Activated gamma-delta T cell treated with Interleukin-2 at 50 U/mL for 16 hours (primary cell): ENCODE results near the gene NTHL1.

Source experiments
- DNase-seq: peaks from one replicate; pipeline ENCODE4 v3.0.0-alpha.2; 2020

The NTHL1 gene

GRCh38 chr16:2083876-2084780, 36.5 kb upstream of the NTHL1 start:
- DNase-seq = no peak

GRCh38 chr16:2083409-2083808, 35.8 kb upstream of the NTHL1 start:
- no peak for DNase-seq

GRCh38 chr16:2082983-2083364, 35.3 kb upstream of the NTHL1 start:
- no peak for DNase-seq

- no peak for DNase-seq
Measured at GRCh38 chr16:2082171-2082982, 34.7 kb upstream of the NTHL1 start.

DNA sequence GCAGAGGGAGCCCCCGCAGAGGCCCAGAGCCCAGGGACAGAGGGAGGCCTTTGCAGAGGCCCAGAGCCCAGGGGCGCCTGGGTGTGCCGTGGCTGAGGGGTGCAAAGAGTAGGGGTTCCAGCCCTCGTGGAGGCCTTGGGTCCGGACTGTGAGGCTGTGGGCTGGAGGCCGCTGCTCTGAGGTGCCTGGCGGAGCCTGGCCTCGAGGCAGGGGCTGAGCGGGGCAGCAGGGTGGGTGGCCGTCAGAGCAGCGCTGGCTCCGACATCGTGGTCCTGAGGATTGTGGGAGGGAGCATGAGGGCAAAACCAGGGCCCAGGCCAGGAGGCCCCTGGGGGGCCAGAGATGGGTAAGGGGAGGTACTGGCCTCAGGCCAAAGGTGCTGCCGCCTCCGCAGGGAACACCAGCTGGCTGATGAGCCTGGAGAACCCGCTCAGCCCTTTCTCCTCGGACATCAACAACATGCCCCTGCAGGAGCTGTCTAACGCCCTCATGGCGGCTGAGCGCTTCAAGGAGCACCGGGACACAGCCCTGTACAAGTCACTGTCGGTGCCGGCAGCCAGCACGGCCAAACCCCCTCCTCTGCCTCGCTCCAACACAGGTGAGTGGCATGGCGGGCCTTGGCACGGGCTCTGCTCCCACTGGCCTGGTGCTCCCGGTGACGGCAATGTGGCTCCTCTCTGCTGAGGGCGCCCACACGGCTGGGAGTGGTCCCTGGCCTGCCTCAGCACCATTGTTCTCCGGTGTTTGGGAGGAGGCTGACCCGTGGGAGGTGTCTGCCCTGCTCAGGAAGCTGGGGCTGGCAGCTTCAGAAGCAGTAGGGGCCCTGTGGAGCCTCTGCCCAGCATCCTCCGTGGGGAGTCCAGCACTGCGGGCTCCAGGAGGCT, 33.8 kb upstream of the NTHL1 start:
- DNase-seq = no peak

- DNase-seq = no peak
Measured at GRCh38 chr16:2079991-2080390, 32.4 kb upstream of the NTHL1 start.

GRCh38 chr16:2079311-2079800, 31.7 kb upstream of the NTHL1 start:
- no peak for DNase-seq

DNA sequence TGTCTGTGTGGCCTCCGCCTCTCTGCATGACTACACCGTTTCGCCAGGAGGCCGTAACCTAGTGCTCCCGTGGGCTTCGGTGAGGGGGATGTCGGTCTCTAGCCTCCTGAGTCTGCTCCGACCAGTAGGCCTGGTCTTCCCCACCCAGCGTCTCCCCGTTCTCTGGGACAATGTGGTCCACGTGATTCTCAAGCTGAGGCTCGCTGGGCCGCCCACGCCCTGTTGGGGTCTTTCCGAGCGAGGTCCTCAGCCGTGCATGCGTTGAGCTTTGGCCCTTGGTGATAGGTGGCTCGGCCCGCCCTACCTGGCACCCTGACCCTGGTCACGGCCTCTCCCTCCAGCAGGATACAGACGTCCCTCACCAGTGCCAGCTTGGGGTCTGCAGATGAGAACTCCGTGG, 31.1 kb upstream of the NTHL1 start:
- no peak for DNase-seq

- DNase-seq = no peak
Measured at GRCh38 chr16:2078096-2078495, 30.5 kb upstream of the NTHL1 start.

DNA sequence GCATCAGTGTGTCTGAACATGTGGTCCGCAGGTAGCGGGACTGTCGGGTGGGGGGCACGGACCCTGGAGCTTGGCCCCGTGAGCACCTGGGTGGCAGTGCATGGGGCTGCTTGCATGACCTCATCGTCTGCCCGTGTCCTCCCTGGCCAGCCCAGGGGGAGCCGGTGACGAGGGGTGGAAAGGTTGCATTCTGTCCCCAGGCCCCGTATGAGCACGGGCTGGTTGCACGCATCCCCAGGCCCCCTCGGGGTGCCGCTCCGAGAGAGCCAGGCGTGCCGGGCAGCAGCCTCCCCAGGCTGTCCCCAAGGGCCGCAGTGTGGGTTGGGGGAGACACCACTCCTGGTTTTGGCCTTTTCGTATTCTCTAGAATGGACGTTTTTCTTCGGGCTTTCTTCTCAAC, 30.1 kb upstream of the NTHL1 start:
- DNase-seq = no peak

DNA sequence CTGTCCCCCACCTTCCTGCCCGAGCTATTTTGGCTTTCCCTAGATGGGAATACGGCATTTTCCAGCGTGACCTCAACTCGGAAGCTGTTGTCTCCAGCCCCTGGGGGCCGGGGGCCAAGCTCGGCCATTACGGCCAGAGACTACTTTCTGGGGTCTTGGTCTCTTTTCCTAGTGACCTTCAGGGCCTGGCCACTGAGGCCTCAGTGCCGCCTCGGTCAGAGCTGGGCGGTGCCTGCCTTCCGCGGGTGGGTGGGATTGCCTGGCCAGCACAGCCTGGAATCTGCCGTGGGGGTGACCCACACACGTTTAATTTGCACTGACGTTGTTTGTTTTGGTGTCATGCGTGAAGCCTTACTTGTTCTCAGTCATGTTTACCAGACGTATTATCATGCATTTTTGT, 29.4 kb upstream of the NTHL1 start:
- no peak for DNase-seq

DNA sequence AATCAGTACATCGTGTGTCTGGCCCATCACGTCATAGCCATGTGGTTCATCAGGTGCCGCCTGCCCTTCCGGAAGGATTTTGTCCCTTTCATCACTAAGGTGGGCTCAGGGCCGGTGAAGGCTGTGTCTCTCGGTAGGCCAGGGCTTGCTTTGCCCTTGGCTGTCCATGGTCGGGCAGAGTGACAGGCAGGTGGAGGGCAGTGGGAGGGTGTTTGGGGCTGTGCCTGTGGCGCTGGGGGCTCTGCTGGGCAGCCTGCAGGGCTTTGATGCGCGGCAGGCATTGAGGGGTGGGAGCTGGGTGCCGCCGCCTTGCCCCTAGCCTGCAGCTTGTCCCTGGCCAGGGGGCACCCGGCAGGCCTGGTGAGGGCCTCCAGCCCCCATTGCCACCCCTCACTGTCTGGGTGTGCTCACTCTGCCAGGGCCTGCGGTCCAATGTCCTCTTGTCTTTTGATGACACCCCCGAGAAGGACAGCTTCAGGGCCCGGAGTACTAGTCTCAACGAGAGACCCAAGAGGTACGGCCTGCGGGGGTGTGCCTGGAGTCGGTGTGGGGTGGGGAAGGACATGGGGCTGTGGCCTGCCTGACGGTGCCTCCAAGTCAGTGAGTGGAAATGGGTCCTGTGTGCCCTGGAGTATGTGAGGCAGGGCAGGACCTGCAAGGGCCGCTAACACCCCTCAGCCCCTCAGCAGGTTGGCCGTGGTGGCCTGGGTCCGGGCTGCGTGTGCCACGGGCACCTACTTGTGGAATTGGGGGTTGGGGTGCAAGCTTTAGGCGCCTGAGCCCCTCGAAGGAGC, 28.6 kb upstream of the NTHL1 start:
- no peak for DNase-seq

DNA sequence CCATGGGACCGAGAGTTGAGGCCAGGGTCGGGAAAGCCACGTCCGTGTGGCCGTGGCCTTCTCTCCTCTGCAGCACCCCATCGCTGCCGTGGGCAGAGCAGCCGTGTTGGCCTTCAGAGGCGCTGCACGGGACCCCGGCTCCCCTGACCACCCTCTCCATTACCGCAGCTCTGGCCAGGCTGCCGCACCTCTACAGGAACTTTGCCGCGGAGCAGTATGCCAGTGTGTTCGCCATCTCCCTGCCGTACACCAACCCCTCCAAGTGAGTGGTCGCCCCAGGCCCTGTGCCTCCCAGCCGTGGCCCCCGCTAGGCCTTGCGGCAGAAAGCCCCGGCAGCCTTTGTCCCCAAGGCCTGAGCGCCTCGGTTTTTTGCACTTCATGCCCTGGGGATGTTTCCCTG, 28.0 kb upstream of the NTHL1 start:
- no peak for DNase-seq

- no peak for DNase-seq
Measured at GRCh38 chr16:2074071-2074470, 26.4 kb upstream of the NTHL1 start.

DNA sequence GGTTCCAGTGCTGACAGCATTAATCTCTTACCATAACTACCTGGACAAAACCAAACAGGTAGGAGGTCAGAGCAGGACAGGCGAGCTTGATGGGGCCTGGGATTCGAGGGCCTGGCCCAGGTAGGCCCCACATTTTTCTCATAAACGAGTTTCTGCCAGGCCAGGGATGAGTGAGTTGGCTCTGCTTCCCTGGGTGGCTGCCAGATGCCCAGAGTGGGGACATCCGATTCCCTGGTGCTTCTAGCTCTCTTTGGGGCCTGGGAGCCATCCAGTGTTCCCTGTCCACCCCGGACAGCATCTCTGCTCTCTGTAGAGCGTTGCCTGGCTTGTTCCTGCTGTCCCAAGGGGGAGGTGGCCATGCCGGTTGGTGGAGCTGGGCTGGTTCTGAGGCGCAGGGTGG, 25.3 kb upstream of the NTHL1 start:
- no peak for DNase-seq

- DNase-seq = no peak
Measured at GRCh38 chr16:2071454-2072202, 24.0 kb upstream of the NTHL1 start.

DNA sequence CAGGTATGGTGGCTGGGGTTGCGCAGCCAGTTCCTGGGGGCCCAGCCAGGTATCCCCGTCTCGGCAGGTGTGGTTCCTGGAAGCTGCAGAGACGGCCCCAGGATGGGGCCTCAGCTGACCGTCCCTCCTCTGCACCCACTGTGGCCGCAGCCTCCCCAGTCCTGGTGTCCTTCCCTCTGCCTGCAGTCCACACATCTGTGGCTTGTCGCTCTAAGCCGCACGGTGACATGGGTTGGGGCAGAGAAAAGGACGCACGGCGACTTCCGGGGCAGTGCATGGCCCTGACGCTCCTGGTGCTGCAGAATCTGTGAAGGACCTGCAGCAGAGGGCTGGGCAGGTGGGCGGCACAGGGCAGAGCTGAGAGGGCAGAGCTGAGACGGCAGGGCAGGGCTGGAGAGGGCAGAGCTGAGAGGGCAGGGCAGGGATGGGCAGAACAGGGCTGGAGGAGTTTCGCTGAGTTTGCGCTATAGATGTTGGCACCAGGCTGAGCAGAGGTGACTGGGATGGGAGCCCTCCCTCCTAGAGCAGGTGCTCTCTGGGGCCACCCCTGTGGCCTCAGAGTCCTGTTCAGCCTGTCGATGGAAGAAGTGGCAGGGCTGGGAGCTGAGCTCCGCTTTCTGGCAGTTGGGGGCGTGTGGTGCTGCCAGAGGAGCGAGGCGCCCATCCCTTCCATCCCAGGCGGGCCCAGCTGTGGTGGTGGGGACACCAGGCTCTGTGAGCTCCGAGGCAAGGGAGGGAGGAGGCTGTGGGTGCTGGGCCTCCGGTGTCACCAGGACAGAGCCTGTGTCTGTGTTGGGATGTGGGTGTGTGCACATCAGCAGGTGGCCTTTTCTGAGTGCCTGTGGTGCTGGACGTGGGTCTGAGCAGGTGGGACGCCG, 23.2 kb upstream of the NTHL1 start:
- DNase-seq = no peak

DNA sequence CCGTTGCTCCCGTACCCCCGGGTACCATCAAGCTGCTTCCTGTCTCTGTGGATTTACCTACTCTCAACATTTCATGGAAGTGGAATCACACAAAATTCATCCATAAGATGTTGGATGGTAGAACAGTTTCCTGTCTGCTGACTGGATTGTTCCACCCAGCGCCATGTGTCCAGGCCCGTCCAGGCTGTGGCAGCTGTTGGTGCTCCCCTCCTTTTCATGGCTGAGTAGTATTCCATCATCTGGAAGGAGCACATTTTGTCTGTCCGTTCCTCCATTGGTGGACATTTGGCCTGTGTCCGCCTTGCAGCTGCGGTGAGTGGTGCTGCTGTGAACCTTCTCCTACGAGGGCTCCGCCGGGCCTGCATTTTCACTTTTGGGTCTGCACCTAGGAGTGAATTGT, 18.5 kb upstream of the NTHL1 start:
- DNase-seq = no peak

- no peak for DNase-seq
Measured at GRCh38 chr16:2064368-2064945, 16.8 kb upstream of the NTHL1 start.

DNA sequence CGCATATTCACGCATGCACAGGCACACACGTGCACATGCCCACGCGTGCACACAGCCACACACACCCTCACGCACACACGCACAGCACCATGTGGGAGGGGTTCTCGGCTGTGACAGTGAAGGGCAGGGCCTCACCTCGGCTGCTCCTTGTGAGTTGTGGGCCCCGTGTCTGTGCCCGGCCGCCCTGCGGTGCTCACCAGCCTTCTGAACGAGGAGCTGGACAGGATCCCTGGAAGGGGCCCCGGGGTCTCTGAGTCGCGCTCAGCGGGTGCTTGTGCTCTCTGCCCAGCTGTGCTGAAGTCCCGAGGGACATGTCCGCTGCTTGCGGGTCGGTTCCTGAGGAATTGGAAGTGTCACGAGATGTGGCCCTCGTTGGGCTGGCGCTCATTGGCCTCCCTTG, 16.2 kb upstream of the NTHL1 start:
- no peak for DNase-seq
